GM12878 (cell line): ENCODE results near the gene CD27. TPM values are rescaled to one million over a fixed set of nuclear protein-coding genes. Genes with fewer than 3 reads are reported as not detected.

Experiments
- ATAC-seq: fragments of 200-7000 bp; cut with Tn5 transposase; 3 replicates; pipeline ENCODE4 v1.9.1; 2020; ENCODE audit warnings: mild to moderate bottlenecking, moderate library complexity
- BruUV-seq: library from RNA; stranded (reverse); fragments of 400-500 nt; replicated peaks from 2 replicates; lab custom pipeline; 2021; lab: Mats Ljungman, UMichigan
- CTCF ChIA-PET: fragments of 300-600 bp; sonication (Branson Sonifier 250); formaldehyde crosslinking; extraction: SDS; loops from one replicate; lab custom pipeline; 2021; ENCODE audit warnings: inconsistent platforms; lab: Yijun Ruan, JAX
- POLR2A ChIA-PET: fragments of 350-600 bp; formaldehyde crosslinking; extraction: SDS; loops from one replicate; lab custom pipeline; 2021; ENCODE audit warnings: inconsistent platforms; lab: Charles Lee
- RAD21 ChIA-PET: fragments of 300-600 bp; sonication (Branson Sonifier 250); formaldehyde crosslinking; loops from one replicate; lab custom pipeline; 2023; ENCODE audit warnings: antibody characterized with exemption; ENCODE audit not compliant: unreplicated experiment; lab: Charles Lee
- SMC1A ChIA-PET: fragments of 300-600 bp; sonication (Branson Sonifier 250); formaldehyde crosslinking; loops from one replicate; lab custom pipeline; 2023; ENCODE audit not compliant: unreplicated experiment, uncharacterized antibody; lab: Charles Lee
- DNase-seq: peaks from one replicate; pipeline ENCODE4 v3.0.0-alpha.2; 2011; ENCODE audit warnings: low read depth, low spot score
- FAIRE-seq: peaks from 3 replicates; lab custom pipeline; 2011; peaks lifted over from hg19 to GRCh38; lab: Jason Lieb, UNC
- H2AFZ ChIP-seq: 2 replicates; pipeline ENCODE4 v1.6.0; 2011; ENCODE audit warnings: low read depth, low read length, control low read depth; ENCODE audit not compliant: control insufficient read depth
- H3K27ac ChIP-seq: 2 replicates; pipeline ENCODE4 v1.5.1; 2011; ENCODE audit warnings: control low read depth; ENCODE audit not compliant: control insufficient read depth, insufficient read depth
- H3K27me3 ChIP-seq, 2 experiments: replicated peaks in 1 of 2; 2 replicates each; pipeline versions ENCODE4 v1.6.0 to v1.6.1; 2011; ENCODE audit warnings: low read length in 1 of 2; ENCODE audit not compliant: control insufficient read depth in 2 of 2, insufficient read depth in 2 of 2
- H3K36me3 ChIP-seq, 2 experiments: 2 replicates each; pipeline ENCODE4 v1.5.1; 2011; ENCODE audit warnings: low read length in 1 of 2; ENCODE audit not compliant: control insufficient read depth in 2 of 2, insufficient read depth in 2 of 2
- H3K4me1 ChIP-seq: 2 replicates; pipeline ENCODE4 v1.6.1; 2011; ENCODE audit warnings: mild to moderate bottlenecking, low read length, moderate library complexity, mixed read lengths; ENCODE audit not compliant: control insufficient read depth, insufficient read depth
- H3K4me2 ChIP-seq: 2 replicates; pipeline ENCODE4 v1.6.0; 2011; ENCODE audit warnings: control low read depth; ENCODE audit not compliant: control insufficient read depth, insufficient read depth
- H3K4me3 ChIP-seq: fragments of 200-600 bp; sonication (generic); 2 replicates; pipeline ENCODE4 v1.5.1; 2016
- H3K79me2 ChIP-seq: 2 replicates; pipeline ENCODE4 v1.6.0; 2011; ENCODE audit warnings: low read length; ENCODE audit not compliant: control insufficient read depth, insufficient read depth
- H3K9ac ChIP-seq: 2 replicates; pipeline ENCODE4 v1.8.0; 2011; ENCODE audit warnings: low read length, control low read depth, mixed read lengths; ENCODE audit not compliant: control insufficient read depth, insufficient read depth
- H3K9me3 ChIP-seq: replicated peaks from 3 replicates; pipeline ENCODE4 v1.5.1; 2011; ENCODE audit warnings: mild to moderate bottlenecking, low read length; ENCODE audit not compliant: control insufficient read depth, insufficient read depth
- H4K20me1 ChIP-seq: 2 replicates; pipeline ENCODE4 v1.6.0; 2011; ENCODE audit not compliant: control insufficient read depth, insufficient read depth
- CBFB ChIP-seq: IDR thresholded peaks from 2 replicates; pipeline ENCODE4 v1.6.1; 2016; ENCODE audit warnings: antibody characterized with exemption, low read depth
- CTCF ChIP-seq, 3 experiments: IDR thresholded peaks in 2 of 3; conservative IDR thresholded peaks in 1 of 3; 2 replicates each; pipeline ENCODE4 v1.5.1; 2011; ENCODE audit warnings: low read depth in 3 of 3, low read length in 3 of 3, mild to moderate bottlenecking in 3 of 3, control low read depth in 2 of 3, moderate library complexity in 2 of 3, inconsistent platforms in 1 of 3, mixed read lengths in 1 of 3; ENCODE audit not compliant: control insufficient read depth in 2 of 3, insufficient read depth in 1 of 3; ENCODE audit errors: extremely low read depth in 1 of 3
- E2F8 ChIP-seq: fragments of 450-650 bp; IDR thresholded peaks from 2 replicates; pipeline ENCODE4 v1.6.1; 2018; ENCODE audit warnings: mild to moderate bottlenecking, low read depth, moderate library complexity; ENCODE audit not compliant: partially characterized antibody
- GABPA ChIP-seq: IDR thresholded peaks from 2 replicates; pipeline ENCODE4 v1.6.1; 2014; ENCODE audit warnings: antibody characterized with exemption, low read depth, mild to moderate bottlenecking, inconsistent platforms
- IRF5 ChIP-seq: fragments of 450-650 bp; IDR thresholded peaks from 2 replicates; pipeline ENCODE4 v1.6.1; 2017; ENCODE audit warnings: borderline replicate concordance
- SIX5 ChIP-seq: IDR thresholded peaks from 2 replicates; pipeline ENCODE4 v1.6.1; 2011; ENCODE audit warnings: mild to moderate bottlenecking, low read depth, low read length, moderate library complexity; ENCODE audit not compliant: severe bottlenecking
- SRF ChIP-seq, 2 experiments: IDR thresholded peaks; 2 replicates each; pipeline ENCODE4 v1.6.1; 2011; ENCODE audit warnings: low read depth in 2 of 2, low read length in 2 of 2, mild to moderate bottlenecking in 1 of 2, moderate library complexity in 1 of 2
- ZNF24 ChIP-seq: fragments of 450-650 bp; IDR thresholded peaks from 2 replicates; pipeline ENCODE4 v1.6.1; 2017; ENCODE audit warnings: antibody characterized with exemption, mild to moderate bottlenecking
- ZSCAN29 ChIP-seq: fragments of 450-650 bp; IDR thresholded peaks from 2 replicates; pipeline ENCODE4 v1.6.1; 2017; ENCODE audit warnings: mild to moderate bottlenecking, moderate library complexity
- WGBS: methylation state at CpG from one replicate; pipeline ENCODE4 v1.1.6; 2016; ENCODE audit warnings: low lambda C conversion rate; ENCODE audit not compliant: insufficient replicate concordance, insufficient coverage; ENCODE audit errors: missing lambda C conversion rate; 5-methylcytosine and 5-hydroxymethylcytosine counted together
- in situ Hi-C: fragments of 300-500 bp; cut with MboI; formaldehyde crosslinking; loops from 9 replicates; pipeline ENCODE4 v1.14.3; 2018; ENCODE audit warnings: mixed read lengths
- intact Hi-C: fragments of 100-400 bp; cut with micrococcal nuclease; formaldehyde crosslinking; loops from one replicate; pipeline ENCODE4 v1.14.2; 2022; ENCODE audit not compliant: unreplicated experiment
- polyA plus RNA-seq, 11 experiments: library from polyadenylated mRNA; depleted of rRNA in 4 of 11; unstranded in 6 of 11; stranded (reverse) in 5 of 11; fragments of >200 nt; fragmentation: Nextera tagmentation in 4 of 11; fragmentation: Illumina TruSeq in 1 of 11; extraction: Ambion mirVana in 4 of 11; extraction: Trizol in 1 of 11; gene quantifications; 1 replicate in 1 of 11; 2 replicates in 10 of 11; pipeline versions ENCODE4 v1.2.1 to v1.2.3, GENCODE V29; 2011 to 2016; ENCODE audit warnings: inconsistent platforms in 2 of 11, missing spikeins in 2 of 11, low read depth in 1 of 11
- total RNA-seq, 4 experiments: library from RNA; depleted of rRNA in 3 of 4; stranded (reverse); fragments of >200 nt in 3 of 4; fragmentation: Illumina TruSeq in 1 of 4; extraction: Trizol in 1 of 4; gene quantifications; 2 replicates each; pipeline versions ENCODE4 v1.2.1 to v1.2.3, GENCODE V29; 2013 to 2021
- TF ChIP-seq, protein P1 (sequence below): IDR thresholded peaks from 2 replicates; pipeline ENCODE4 v1.6.1; 2012; ENCODE audit warnings: low read depth, low read length, improper control_type of control experiment

Gene CD27
- total and polyA plus RNA-seq, 10 of the 15 experiments (the other 5 are each of a cell fraction or from before 2014, with no cell fraction given): 4.9 to 184 (median 106) TPM

- in situ Hi-C loops: no loop called here
- ATAC-seq (peak; percentile 13), FAIRE-seq (peak; percentile 89), DNase-seq (no peak)
- Histone ChIP-seq H3K27me3 (no peaks in the 10 kb centered on the region), H3K4me2 (peak overlapping the region; percentile 88), H3K79me2 (peaks cover 55% of the 10 kb centered on the region), H3K9me3 (no peaks in the 10 kb centered on the region), H3K4me3 (peak overlapping the region; percentile 75), H3K36me3 (peaks cover 3 to 23% of the 10 kb centered on the region in 2 experiments), H2AFZ (peak overlapping the region; percentile 78), H3K4me1 (peaks cover 6% of the 10 kb centered on the region; the same call in 1 of the 2 replicates), H4K20me1 (no peaks in the 10 kb centered on the region), H3K9ac (peak overlapping the region; percentile 95), H3K27ac (peak overlapping the region; percentile 83)
- intact Hi-C loops: loop anchor here (5.0 kb wide), 1 partner anchor 38 kb away; the partner anchor contains the start of gene GAPDH
- ChIA-PET POLR2A (interaction anchor here (0.5 to 1.3 kb wide), 6 partner anchors 24 to 136 kb away, joined by 4 to 11 read pairs (median 5); partner anchors contain the start of genes GAPDH and VAMP1), SMC1A (interaction anchor here (0.8 to 4.0 kb wide), 8 partner anchors 25 to 195 kb away, joined by 3 to 23 read pairs (median 5); partner anchors contain the start of genes GAPDH and ZNF384), RAD21 (interaction anchor here (0.9 to 2.0 kb wide), 6 partner anchors 12 to 159 kb away, joined by 3 to 9 read pairs (median 3); no protein-coding TSS in a partner anchor), CTCF (interaction anchor here (0.8 to 3.7 kb wide), 7 partner anchors 18 to 69 kb away, joined by 3 to 15 read pairs (median 6); no protein-coding TSS in a partner anchor)
- 3% methylated on average over 14 of the region's 14 CpGs for WGBS
- no TSS peak for BruUV-seq
- TF ChIP-seq SRF (IDR thresholded peaks at IDR 0.05; ENCODE audit: low read depth in 2 of 2, low read length in 2 of 2) (no peak), GABPA (0 out of 2 replicates have a peak, but pooled peaks have one; percentile 1), SIX5 (no peak), E2F8 (peak; percentile 30), CTCF (IDR thresholded peaks at IDR 0.05 in 2 of 3, conservative IDR thresholded peaks at IDR 0.05 in 1 of 3; ENCODE audit: control insufficient read depth in 2 of 3, extremely low read depth in 1 of 3, insufficient read depth in 1 of 3, low read depth in 3 of 3, low read length in 3 of 3) (peak in 2 of 3 experiments; percentile 9 to 22; a peak in 1 of 6 replicates), IRF5 (no peak), CBFB (peak; percentile 8; the same call in 1 of the 2 replicates), ZSCAN29 (no peak), ZNF24 (no peak)
- TF ChIP-seq, protein P1, sequence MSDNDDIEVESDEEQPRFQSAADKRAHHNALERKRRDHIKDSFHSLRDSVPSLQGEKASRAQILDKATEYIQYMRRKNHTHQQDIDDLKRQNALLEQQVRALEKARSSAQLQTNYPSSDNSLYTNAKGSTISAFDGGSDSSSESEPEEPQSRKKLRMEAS: no peak
Measured at GRCh38 chr12:6494258-6494743, 49.5 kb downstream of the CD27 start.
